Ovary (tissue), 9 donors: ENCODE results near the gene CTIF. TPM values are rescaled to one million over a fixed set of nuclear protein-coding genes. Genes with fewer than 3 reads are reported as not detected.
A peak's percentile ranks its signal among the peaks of the same experiment; 100 is the strongest.

ENCODE experiments used
- DNase-seq, 5 donors: peaks; one replicate each; pipeline ENCODE4 v3.0.0-alpha.2; 2019 to 2020
- H3K27ac ChIP-seq, 2 donors: fragments of 200-600 bp; one replicate each; pipeline versions ENCODE4 v1.5.1 to v1.8.0; 2019 to 2022
- H3K27me3 ChIP-seq: fragments of 200-600 bp; one replicate; pipeline ENCODE4 v1.8.0; 2022
- H3K36me3 ChIP-seq: fragments of 200-600 bp; sonication (generic); one replicate; pipeline ENCODE4 v1.5.1; 2019
- H3K4me1 ChIP-seq: one replicate; pipeline ENCODE4 v1.8.1; 2013; ENCODE audit warnings: mild to moderate bottlenecking, moderate library complexity; ENCODE audit not compliant: insufficient read depth
- H3K4me3 ChIP-seq: fragments of 200-600 bp; sonication (generic); one replicate; pipeline ENCODE4 v1.5.1; 2017
- H3K9me3 ChIP-seq, 2 donors: fragments of 200-600 bp in 1 of 2; sonication (generic) in 1 of 2; one replicate each; pipeline versions ENCODE4 v1.5.1 to v1.8.1; 2013 to 2019; ENCODE audit warnings: mild to moderate bottlenecking in 1 of 2, moderate library complexity in 1 of 2
- EP300 ChIP-seq: sonication (generic); formaldehyde crosslinking; IDR thresholded peaks from one replicate; pipeline ENCODE4 v1.6.1; 2017; ENCODE audit warnings: antibody characterized with exemption
- POLR2A ChIP-seq: fragments of 450-650 bp; IDR thresholded peaks from one replicate; pipeline ENCODE4 v1.6.1; 2017; ENCODE audit warnings: antibody characterized with exemption, mild to moderate bottlenecking, moderate library complexity
- WGBS, 3 donors: extraction: QIAGEN DNeasy Blood & Tissue Kit in 1 of 3; methylation state at CpG; one replicate each; pipeline versions ENCODE4 v1.1.5 to v1.1.7; 2013 to 2017; 5-methylcytosine and 5-hydroxymethylcytosine counted together
- intact Hi-C, 4 donors: fragments of 100-400 bp; cut with DNase I; formaldehyde crosslinking; loops; one replicate each; pipeline versions ENCODE4 v1.11.0 to v1.15.1; 2022 to 2023
- polyA plus RNA-seq, 2 donors: library from polyadenylated mRNA; stranded (reverse); fragments of 200-250 nt in 1 of 2; fragments of 350-450 nt in 1 of 2; fragmentation: Illumina TruSeq in 1 of 2; extraction: RNeasy Lipid Tissue Mini Kit (QIAGEN cat#74804) in 1 of 2; gene quantifications; one replicate each; pipeline ENCODE4 v1.2.3, GENCODE V29; 2013 to 2014
- total RNA-seq, 7 donors: library from RNA; depleted of rRNA in 2 of 7; stranded (reverse); fragments of >200 nt in 2 of 7; fragmentation: NEBNext Ultra II Directional in 3 of 7; extraction: Animal tissue kit (Norgen Biotek cat#: 25700) in 3 of 7; gene quantifications; one replicate each; pipeline versions ENCODE4 v1.1.0 to v1.2.4, GENCODE V29; 2016 to 2023
- TF ChIP-seq, protein P1 (sequence below), 3 donors: fragments of 450-650 bp in 2 of 3; fragments of 200-600 bp in 1 of 3; IDR thresholded peaks; one replicate each; pipeline versions ENCODE4 v1.5.1 to v1.8.0; 2016 to 2022; ENCODE audit warnings: antibody characterized with exemption in 3 of 3, mild to moderate bottlenecking in 1 of 3
- donor health status: DM: no; HTN: no; CAD: no; lungs with moderate emphysema.
- donor health status: DM: no; HTN: no; CAD: no.
- donor health status: Bipolar disorder and iron deficiency.
- donor health status: DM: yes; HTN: yes; CAD: no.
- donor health status: DM: no; HTN: no; CAD: no.
- donor health status: DM: yes; HTN: yes; CAD: no.

The CTIF gene
- total and polyA plus RNA-seq, 9 donors: 18.5 to 94.1 (median 75.2) TPM

DNA sequence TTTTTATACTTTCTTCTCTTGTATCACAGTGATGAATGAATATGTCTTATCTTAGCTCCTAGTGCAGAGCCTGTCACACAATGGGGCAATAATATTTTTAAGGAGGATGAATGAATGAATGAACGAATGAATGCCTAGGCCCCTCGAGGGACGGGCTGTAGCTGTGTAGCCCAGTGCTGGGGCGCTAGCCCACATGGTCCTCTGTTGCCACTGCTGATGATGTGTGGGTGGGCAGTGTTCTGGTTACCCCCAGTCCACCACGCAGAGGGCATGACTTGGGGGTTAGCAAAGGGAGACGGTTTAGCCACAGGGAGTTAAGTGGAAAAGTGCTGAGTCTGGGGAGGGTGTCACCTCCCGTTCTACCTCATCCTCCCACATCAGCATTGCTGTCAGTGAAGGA lies 277.7 kb downstream of the CTIF start:
- peak in 2 of 5 donors; percentile 6 to 16 for DNase-seq
- Histone ChIP-seq H3K9me3 (no peaks in the 10 kb centered on the region), H3K36me3 (no peaks in the 10 kb centered on the region), H3K27ac (no peak overlapping the region), H3K27me3 (no peaks in the 10 kb centered on the region), H3K4me1 (peaks cover 3% of the 10 kb centered on the region), H3K4me3 (no peak overlapping the region)
- intact Hi-C loops: no loop called here
- no peak for TF ChIP-seq EP300
- TF ChIP-seq POLR2A: no peak
- TF ChIP-seq, protein P1, sequence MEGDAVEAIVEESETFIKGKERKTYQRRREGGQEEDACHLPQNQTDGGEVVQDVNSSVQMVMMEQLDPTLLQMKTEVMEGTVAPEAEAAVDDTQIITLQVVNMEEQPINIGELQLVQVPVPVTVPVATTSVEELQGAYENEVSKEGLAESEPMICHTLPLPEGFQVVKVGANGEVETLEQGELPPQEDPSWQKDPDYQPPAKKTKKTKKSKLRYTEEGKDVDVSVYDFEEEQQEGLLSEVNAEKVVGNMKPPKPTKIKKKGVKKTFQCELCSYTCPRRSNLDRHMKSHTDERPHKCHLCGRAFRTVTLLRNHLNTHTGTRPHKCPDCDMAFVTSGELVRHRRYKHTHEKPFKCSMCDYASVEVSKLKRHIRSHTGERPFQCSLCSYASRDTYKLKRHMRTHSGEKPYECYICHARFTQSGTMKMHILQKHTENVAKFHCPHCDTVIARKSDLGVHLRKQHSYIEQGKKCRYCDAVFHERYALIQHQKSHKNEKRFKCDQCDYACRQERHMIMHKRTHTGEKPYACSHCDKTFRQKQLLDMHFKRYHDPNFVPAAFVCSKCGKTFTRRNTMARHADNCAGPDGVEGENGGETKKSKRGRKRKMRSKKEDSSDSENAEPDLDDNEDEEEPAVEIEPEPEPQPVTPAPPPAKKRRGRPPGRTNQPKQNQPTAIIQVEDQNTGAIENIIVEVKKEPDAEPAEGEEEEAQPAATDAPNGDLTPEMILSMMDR (IDR thresholded peaks at IDR 0.05): no peak
- WGBS, 3 donors: 76 to 77% (median 76%) methylated on average over 7 of the region's 7 CpGs

DNA sequence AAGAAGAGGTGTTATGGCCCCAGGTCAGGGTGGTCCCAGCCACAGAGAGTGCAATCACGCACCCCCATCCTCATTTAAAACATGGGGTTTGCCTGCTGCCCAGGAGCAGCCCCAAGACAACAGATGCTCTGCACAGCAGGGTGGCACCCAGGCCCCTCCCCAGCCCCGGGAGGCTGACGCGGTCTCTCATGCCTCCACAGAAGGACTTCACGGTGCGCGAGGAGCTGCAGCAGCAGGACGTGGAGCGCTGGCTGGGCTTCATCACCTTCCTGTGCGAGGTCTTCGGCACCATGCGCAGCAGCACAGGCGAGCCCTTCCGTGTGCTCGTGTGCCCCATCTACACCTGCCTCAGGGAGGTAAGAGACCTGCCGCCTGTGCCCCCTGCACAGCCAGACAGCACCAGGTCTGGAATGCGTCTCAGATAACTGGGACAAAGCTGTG lies 278.2 kb downstream of the CTIF start:
- Histone ChIP-seq H3K27me3 (no peaks in the 10 kb centered on the region), H3K4me3 (no peak overlapping the region), H3K36me3 (no peaks in the 10 kb centered on the region), H3K27ac (no peak overlapping the region), H3K4me1 (peaks cover 3% of the 10 kb centered on the region), H3K9me3 (no peaks in the 10 kb centered on the region)
- TF ChIP-seq EP300 (no peak), POLR2A (no peak)
- TF ChIP-seq, protein P1 (IDR thresholded peaks at IDR 0.05): no peak
- WGBS, 3 donors: 92 to 98% (median 95%) methylated on average over 16 to 17 of the region's 17 CpGs
- peak in 3 of 5 donors; percentile 10 to 14 (median 11) for DNase-seq
- intact Hi-C loops: no loop called here

DNA sequence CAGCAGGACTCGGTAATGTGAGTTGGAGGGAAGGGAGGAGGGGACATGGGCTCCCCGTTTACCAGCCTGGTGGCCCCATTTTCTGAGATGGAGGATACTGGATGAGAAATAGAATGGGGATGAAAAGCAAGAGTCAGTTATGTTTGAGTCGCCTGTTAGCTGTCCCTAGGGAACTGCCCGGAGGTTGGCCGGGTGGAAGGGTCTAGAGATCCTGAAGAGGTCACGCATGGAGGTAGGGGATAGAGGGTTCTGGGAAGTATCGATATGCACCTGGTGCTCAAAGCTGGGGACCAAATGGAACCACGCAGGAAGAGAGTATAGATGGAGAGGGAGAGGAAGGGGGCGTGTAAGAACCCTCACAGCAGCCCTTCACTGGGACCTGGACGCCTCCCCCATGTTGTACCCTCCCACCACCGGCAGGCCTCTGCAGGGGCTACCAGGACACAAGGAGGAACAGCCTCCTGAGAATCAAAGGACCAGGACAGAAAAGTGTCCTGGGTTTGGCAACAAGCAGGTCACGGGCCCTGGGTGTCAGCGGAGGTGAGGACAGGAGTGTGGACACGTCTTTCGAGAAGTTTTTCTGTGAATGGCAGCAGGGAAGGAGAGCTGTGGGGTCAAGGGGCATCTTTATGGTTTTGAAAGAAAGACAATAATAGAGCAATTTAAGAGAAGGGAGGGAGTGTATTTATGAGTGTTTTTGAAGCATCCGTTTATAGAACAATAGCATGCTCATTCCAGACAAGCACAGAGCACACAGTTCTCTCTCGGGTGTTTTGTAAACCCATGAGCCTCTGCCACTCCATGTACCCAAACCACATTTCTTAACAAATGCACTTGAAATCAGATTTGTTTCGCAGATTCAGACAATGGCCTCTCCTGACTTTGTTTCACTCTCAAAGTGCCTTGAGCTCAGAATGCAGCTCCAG lies 279.8 kb downstream of the CTIF start:
- TF ChIP-seq EP300 (no peak), POLR2A (no peak)
- TF ChIP-seq, protein P1 (IDR thresholded peaks at IDR 0.05): no peak
- Histone ChIP-seq H3K4me3 (no peak overlapping the region), H3K36me3 (no peaks in the 10 kb centered on the region), H3K27ac (no peak overlapping the region), H3K27me3 (no peaks in the 10 kb centered on the region), H3K9me3 (no peaks in the 10 kb centered on the region), H3K4me1 (peaks cover 3% of the 10 kb centered on the region)
- intact Hi-C loops: no loop called here
- WGBS, 3 donors: 81 to 85% (median 84%) methylated on average over 18 of the region's 18 CpGs
- DNase-seq: peak in 3 of 5 donors; percentile 4 to 21 (median 11)

DNA sequence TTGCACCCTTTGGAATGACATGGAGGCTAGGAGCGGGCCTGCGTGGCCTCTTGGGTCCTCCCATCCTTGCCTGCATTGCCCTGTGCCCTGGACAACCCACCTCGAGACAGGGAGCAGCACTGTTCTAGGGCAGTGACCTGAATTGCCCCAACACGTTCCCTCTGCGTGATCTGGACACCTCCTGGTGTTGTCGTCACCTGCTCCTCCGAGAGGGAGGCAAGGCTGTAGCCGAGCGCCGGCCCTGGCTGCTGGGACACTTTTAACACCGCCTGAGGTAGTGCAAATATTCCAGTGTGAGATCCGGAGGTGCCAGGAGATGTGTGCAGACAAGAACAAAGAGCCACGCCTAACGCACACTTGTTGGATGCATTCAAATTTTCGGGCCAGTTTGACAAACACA lies 280.4 kb downstream of the CTIF start:
- H3K4me1 ChIP-seq: peaks cover 2% of the 10 kb centered on the region
- WGBS, 3 donors: 90 to 91% (median 91%) methylated on average over 15 of the region's 15 CpGs
- no peak overlapping the region for H3K4me3 ChIP-seq
- H3K27me3 ChIP-seq: no peaks in the 10 kb centered on the region
- peak in 2 of 5 donors; percentile 9 to 16 for DNase-seq
- no peak overlapping the region for H3K27ac ChIP-seq
- TF ChIP-seq EP300 (no peak), POLR2A (no peak)
- TF ChIP-seq, protein P1 (IDR thresholded peaks at IDR 0.05): no peak
- intact Hi-C loops: no loop called here
- H3K36me3 ChIP-seq: no peaks in the 10 kb centered on the region
- no peaks in the 10 kb centered on the region for H3K9me3 ChIP-seq
